MCF 10A (cell line): ENCODE measurements around the gene RNF14. TPM values are rescaled to one million over a fixed set of nuclear protein-coding genes. Genes with fewer than 3 reads are reported as not detected.

Experiments used
- BruUV-seq: library from RNA; stranded (reverse); fragments of 400-500 nt; replicated peaks from 2 replicates; lab custom pipeline; 2021; lab: Mats Ljungman, UMichigan
- CTCF ChIA-PET: fragments of 300-600 bp; sonication (Branson Sonifier 250); formaldehyde crosslinking; extraction: SDS; loops from one replicate; lab custom pipeline; 2021; ENCODE audit warnings: antibody characterized with exemption, inconsistent platforms; lab: Yijun Ruan, JAX
- POLR2A ChIA-PET: fragments of 300-600, 350-650 bp; sonication (Branson Sonifier 250); formaldehyde crosslinking; extraction: SDS; loops from one replicate; lab custom pipeline; 2020; ENCODE audit warnings: antibody characterized with exemption, inconsistent platforms; lab: Yijun Ruan, JAX
- DNase-seq: peaks from one replicate; pipeline ENCODE4 v3.0.0-alpha.2; 2018; ENCODE audit not compliant: unreplicated experiment
- H3K27ac Mint-ChIP-seq: one replicate; pipeline ENCODE4 v1.8.0; 2022; ENCODE audit warnings: mild to moderate bottlenecking, low read depth, mixed read lengths; ENCODE audit not compliant: unreplicated experiment
- H3K27me3 Mint-ChIP-seq: one replicate; pipeline ENCODE4 v1.8.0; 2022; ENCODE audit warnings: mixed read lengths; ENCODE audit not compliant: insufficient read depth, unreplicated experiment
- H3K36me3 Mint-ChIP-seq: one replicate; pipeline ENCODE4 v1.8.0; 2022; ENCODE audit warnings: mild to moderate bottlenecking, moderate library complexity, mixed read lengths; ENCODE audit not compliant: insufficient read depth, unreplicated experiment
- H3K4me1 Mint-ChIP-seq: one replicate; pipeline ENCODE4 v1.8.0; 2022; ENCODE audit warnings: mixed read lengths; ENCODE audit not compliant: insufficient read depth, unreplicated experiment
- H3K4me3 Mint-ChIP-seq: one replicate; pipeline ENCODE4 v1.8.0; 2022; ENCODE audit warnings: mild to moderate bottlenecking, moderate library complexity, mixed read lengths; ENCODE audit not compliant: unreplicated experiment
- H3K9me3 Mint-ChIP-seq: one replicate; pipeline ENCODE4 v1.8.0; 2022; ENCODE audit warnings: mixed read lengths; ENCODE audit not compliant: unreplicated experiment
- intact Hi-C: fragments of 100-400 bp; cut with micrococcal nuclease; formaldehyde crosslinking; loops from 2 replicates; pipeline ENCODE4 v1.14.1; 2022
- total RNA-seq: library from RNA; stranded (reverse); gene quantifications from 2 replicates; pipeline ENCODE4 v1.2.3, GENCODE V29; 2022
- TF ChIP-seq, protein P1 (sequence below): fragments of 200-600 bp; IDR thresholded peaks from one replicate; pipeline ENCODE4 v1.8.0; 2022; ENCODE audit warnings: antibody characterized with exemption, mild to moderate bottlenecking; ENCODE audit not compliant: unreplicated experiment

RNF14 gene
- total RNA-seq, 1 experiment from 2014 or later: 81.3 TPM

GRCh38 chr5:141935538-141935937, 33.4 kb upstream of the RNF14 start:
- ChIA-PET CTCF (interaction anchor here (1.0 to 3.4 kb wide), 6 partner anchors 10 to 57 kb away, joined by 3 to 22 read pairs (median 8); partner anchors contain the start of genes PCDH1 and RNF14), POLR2A (interaction anchor here (0.7 to 5.7 kb wide), 5 partner anchors 9 to 56 kb away, joined by 3 to 40 read pairs (median 6); partner anchors contain the start of gene DELE1)
- no peaks in the 10 kb centered on the region for H3K27me3 Mint-ChIP-seq
- no TSS peak for BruUV-seq
- intact Hi-C loops: no loop called here
- H3K36me3 Mint-ChIP-seq: peaks cover 87% of the 10 kb centered on the region
- H3K9me3 Mint-ChIP-seq: no peaks in the 10 kb centered on the region
- peaks cover 19% of the 10 kb centered on the region for H3K4me1 Mint-ChIP-seq
- H3K27ac Mint-ChIP-seq: peak overlapping the region; percentile 55
- peak; percentile 47 for DNase-seq
- H3K4me3 Mint-ChIP-seq: no peak overlapping the region
- TF ChIP-seq, protein P1, sequence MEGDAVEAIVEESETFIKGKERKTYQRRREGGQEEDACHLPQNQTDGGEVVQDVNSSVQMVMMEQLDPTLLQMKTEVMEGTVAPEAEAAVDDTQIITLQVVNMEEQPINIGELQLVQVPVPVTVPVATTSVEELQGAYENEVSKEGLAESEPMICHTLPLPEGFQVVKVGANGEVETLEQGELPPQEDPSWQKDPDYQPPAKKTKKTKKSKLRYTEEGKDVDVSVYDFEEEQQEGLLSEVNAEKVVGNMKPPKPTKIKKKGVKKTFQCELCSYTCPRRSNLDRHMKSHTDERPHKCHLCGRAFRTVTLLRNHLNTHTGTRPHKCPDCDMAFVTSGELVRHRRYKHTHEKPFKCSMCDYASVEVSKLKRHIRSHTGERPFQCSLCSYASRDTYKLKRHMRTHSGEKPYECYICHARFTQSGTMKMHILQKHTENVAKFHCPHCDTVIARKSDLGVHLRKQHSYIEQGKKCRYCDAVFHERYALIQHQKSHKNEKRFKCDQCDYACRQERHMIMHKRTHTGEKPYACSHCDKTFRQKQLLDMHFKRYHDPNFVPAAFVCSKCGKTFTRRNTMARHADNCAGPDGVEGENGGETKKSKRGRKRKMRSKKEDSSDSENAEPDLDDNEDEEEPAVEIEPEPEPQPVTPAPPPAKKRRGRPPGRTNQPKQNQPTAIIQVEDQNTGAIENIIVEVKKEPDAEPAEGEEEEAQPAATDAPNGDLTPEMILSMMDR: no peak

DNA sequence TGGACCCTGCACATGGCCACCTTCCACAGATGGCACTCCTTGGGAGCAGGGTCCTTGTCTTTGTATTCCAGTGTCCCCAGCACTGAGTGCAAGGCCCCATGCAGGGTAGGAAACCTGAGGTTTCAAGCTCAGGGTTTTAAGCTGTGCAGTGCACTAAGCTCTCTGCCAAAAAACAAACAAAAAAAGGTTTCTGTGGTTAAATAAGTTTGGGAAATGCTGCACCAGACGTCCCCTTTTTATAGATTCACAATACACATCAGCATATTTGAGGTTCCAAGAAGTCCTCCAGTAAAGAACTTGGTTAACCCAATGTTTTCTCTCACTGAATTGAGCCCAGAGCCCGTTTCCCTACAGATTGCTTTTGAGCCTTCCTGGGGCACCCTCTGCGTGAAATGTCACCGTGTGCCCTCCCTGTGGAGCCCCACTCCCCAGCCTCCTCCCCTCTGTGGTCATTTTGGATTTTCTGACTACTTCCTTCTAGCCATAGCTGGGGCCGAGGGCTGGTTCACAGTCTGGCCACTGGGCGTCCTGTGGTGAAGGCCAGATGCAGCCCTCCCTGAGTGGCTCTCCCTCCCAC, 28.1 kb upstream of the RNF14 start:
- POLR2A ChIA-PET: interaction anchor here (0.5 to 6.8 kb wide), 6 partner anchors 17 to 290 kb away, joined by 3 to 51 read pairs (median 6); partner anchors contain the start of genes DELE1, FCHSD1, PCDH12 and RNF14
- peaks cover 54% of the 10 kb centered on the region for H3K36me3 Mint-ChIP-seq
- no TSS peak for BruUV-seq

DNA sequence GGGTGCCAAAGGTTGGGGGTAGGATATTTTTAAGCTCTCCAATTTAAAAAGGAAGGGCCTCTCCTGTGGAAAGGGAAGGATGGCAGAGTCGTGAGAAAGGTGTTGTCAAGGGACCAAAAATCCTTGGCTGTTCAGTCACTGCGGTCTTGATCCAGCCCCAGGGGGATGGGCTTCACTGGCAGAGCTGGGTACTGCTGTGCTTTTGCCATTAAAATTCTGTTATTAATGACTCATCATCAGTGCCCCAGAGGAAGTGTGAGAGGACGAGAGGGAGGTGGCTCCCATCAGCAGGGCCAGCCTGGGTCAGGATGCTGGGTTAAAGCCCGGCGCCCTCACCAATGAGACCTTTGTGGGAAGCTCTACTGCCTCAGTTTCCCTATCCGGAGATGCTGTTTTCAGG, 27.6 kb upstream of the RNF14 start:
- no TSS peak for BruUV-seq
- intact Hi-C loops: no loop called here
- Mint-ChIP-seq H3K36me3 (peaks cover 48% of the 10 kb centered on the region), H3K4me1 (peaks cover 6% of the 10 kb centered on the region), H3K9me3 (no peaks in the 10 kb centered on the region), H3K4me3 (no peak overlapping the region), H3K27me3 (no peaks in the 10 kb centered on the region), H3K27ac (no peak overlapping the region)
- ChIA-PET POLR2A (interaction anchor here (1.4 to 6.8 kb wide), 3 partner anchors 18 to 291 kb away, joined by 3 to 51 read pairs (median 14); partner anchors contain the start of genes DELE1, FCHSD1 and RNF14), CTCF (interaction anchor here (0.6 to 12.8 kb wide), 13 partner anchors 8 to 534 kb away, joined by 3 to 155 read pairs (median 4); partner anchors contain the start of genes PCDH12 and RNF14)
- no peak for DNase-seq
- TF ChIP-seq, protein P1: no peak

More for the DNA sequence above, 28.1 kb upstream of the RNF14 start:
- no peaks in the 10 kb centered on the region for H3K27me3 Mint-ChIP-seq
- peak overlapping the region; percentile 28 for H3K27ac Mint-ChIP-seq
- no peak overlapping the region for H3K4me3 Mint-ChIP-seq
- H3K9me3 Mint-ChIP-seq: no peaks in the 10 kb centered on the region
- intact Hi-C loops: no loop called here
- CTCF ChIA-PET: interaction anchor here (0.6 to 12.8 kb wide), 11 partner anchors 8 to 534 kb away, joined by 3 to 155 read pairs (median 4); partner anchors contain the start of genes PCDH12 and RNF14
- TF ChIP-seq, protein P1: no peak
- H3K4me1 Mint-ChIP-seq: peaks cover 9% of the 10 kb centered on the region
- no peak for DNase-seq

- Mint-ChIP-seq H3K4me1 (peaks cover 6% of the 10 kb centered on the region), H3K9me3 (no peaks in the 10 kb centered on the region), H3K4me3 (no peak overlapping the region), H3K36me3 (peaks cover 44% of the 10 kb centered on the region), H3K27me3 (no peaks in the 10 kb centered on the region), H3K27ac (no peak overlapping the region)
- intact Hi-C loops: no loop called here
- DNase-seq: no peak
- TF ChIP-seq, protein P1: no peak
- POLR2A ChIA-PET: interaction anchor here (1.4 to 6.8 kb wide), 4 partner anchors 19 to 291 kb away, joined by 3 to 51 read pairs (median 6); partner anchors contain the start of genes DELE1, FCHSD1 and RNF14
- CTCF ChIA-PET: interaction anchor here (0.8 to 12.8 kb wide), 11 partner anchors 7 to 265 kb away, joined by 3 to 155 read pairs (median 4); partner anchors contain the start of genes PCDH12 and RNF14
- no TSS peak for BruUV-seq
These were observed 27.1 kb upstream of the RNF14 start for GRCh38 chr5:141941779-141942178.
